Measurements from ENCODE around the gene AOPEP.

AOPEP gene

GRCh38 chr9:94971378-94972131, 245.1 kb downstream of the AOPEP start:
- no peak for DNase-seq

GRCh38 chr9:94973451-94973941, 247.0 kb downstream of the AOPEP start:
- no peak for DNase-seq

GRCh38 chr9:94974154-94974879, 247.8 kb downstream of the AOPEP start:
- DNase-seq = no peak

- no peak for DNase-seq
Measured at GRCh38 chr9:94975480-94975879, 249.0 kb downstream of the AOPEP start.

GRCh38 chr9:94976077-94976476, 249.6 kb downstream of the AOPEP start:
- no peak for DNase-seq

GRCh38 chr9:94977416-94977815, 250.9 kb downstream of the AOPEP start:
- no peak for DNase-seq

- no peak for DNase-seq
Measured at GRCh38 chr9:94979904-94980507, 253.5 kb downstream of the AOPEP start.

- no peak for DNase-seq
Measured at GRCh38 chr9:94980947-94981722, 254.6 kb downstream of the AOPEP start.

- DNase-seq = no peak
Measured at GRCh38 chr9:94981723-94982090, 255.2 kb downstream of the AOPEP start.

- no peak for DNase-seq
Measured at GRCh38 chr9:94982211-94982610, 255.7 kb downstream of the AOPEP start.

- no peak for DNase-seq
Measured at GRCh38 chr9:94983552-94983951, 257.1 kb downstream of the AOPEP start.

- peak in 1 of 14 donors; percentile 68 for DNase-seq
Measured at GRCh38 chr9:94984891-94985476, 258.5 kb downstream of the AOPEP start.

- DNase-seq = no peak
Measured at GRCh38 chr9:94985649-94986048, 259.1 kb downstream of the AOPEP start.

- no peak for DNase-seq
Measured at GRCh38 chr9:94987731-94988130, 261.2 kb downstream of the AOPEP start.

- DNase-seq = no peak
Measured at GRCh38 chr9:94990897-94991561, 264.5 kb downstream of the AOPEP start.

- no peak for DNase-seq
Measured at GRCh38 chr9:94991961-94992907, 265.7 kb downstream of the AOPEP start.

- DNase-seq = no peak
Measured at GRCh38 chr9:94993160-94993820, 266.8 kb downstream of the AOPEP start.

- no peak for DNase-seq
Measured at GRCh38 chr9:94993821-94994165, 267.3 kb downstream of the AOPEP start.

- no peak for DNase-seq
Measured at GRCh38 chr9:94995048-94995693, 268.7 kb downstream of the AOPEP start.

GRCh38 chr9:94996641-94997040, 270.1 kb downstream of the AOPEP start:
- DNase-seq = no peak

All from C1 segment of cervical spinal cord (tissue), 14 donors.